PFSK-1 (cell line): ENCODE results near the gene SLC6A12.

Experiments used
- FOXP2 ChIP-seq: optimal IDR thresholded peaks from 2 replicates; pipeline ENCODE3; 2011; ENCODE audit warnings: borderline replicate concordance, control low read depth, inconsistent platforms; ENCODE audit not compliant: insufficient read depth; ENCODE audit errors: extremely low read length, extremely low read depth
- POLR2AphosphoS5 ChIP-seq: IDR thresholded peaks from 2 replicates; pipeline ENCODE4 v1.6.1; 2012; ENCODE audit warnings: low read depth, mild to moderate bottlenecking, control low read depth, low read length, moderate library complexity
- REST ChIP-seq, 2 experiments: IDR thresholded peaks; 2 replicates each; pipeline versions ENCODE4 v1.6.1 to v1.8.0; 2011 to 2012; ENCODE audit warnings: low read depth in 2 of 2, low read length in 2 of 2, control low read depth in 1 of 2, inconsistent platforms in 1 of 2, mild to moderate bottlenecking in 1 of 2, moderate library complexity in 1 of 2; ENCODE audit not compliant: insufficient read depth in 1 of 2
- SIN3A ChIP-seq: IDR thresholded peaks from 2 replicates; pipeline ENCODE4 v1.6.1; 2012; ENCODE audit warnings: mild to moderate bottlenecking, low read length, moderate library complexity, borderline replicate concordance; ENCODE audit not compliant: insufficient read depth
- TAF1 ChIP-seq: IDR thresholded peaks from 2 replicates; pipeline ENCODE4 v1.6.1; 2012; ENCODE audit warnings: low read length, control low read depth, borderline replicate concordance; ENCODE audit not compliant: insufficient read depth

SLC6A12 gene

GRCh38 chr12:203074-203461 lies 10.9 kb downstream of the SLC6A12 start:
- no peak for TF ChIP-seq POLR2AphosphoS5
- TF ChIP-seq SIN3A, result no peak
- no peak for TF ChIP-seq FOXP2
- no peak for TF ChIP-seq REST (IDR thresholded peaks at IDR 0.05; ENCODE audit: insufficient read depth in 1 of 2, low read depth in 2 of 2, low read length in 2 of 2)
- no peak for TF ChIP-seq TAF1

GRCh38 chr12:202081-202731 lies 11.8 kb downstream of the SLC6A12 start:
- TF ChIP-seq POLR2AphosphoS5 (no peak), REST (IDR thresholded peaks at IDR 0.05; ENCODE audit: insufficient read depth in 1 of 2, low read depth in 2 of 2, low read length in 2 of 2) (no peak), TAF1 (no peak), SIN3A (no peak), FOXP2 (no peak)

GRCh38 chr12:201361-201760 lies 12.6 kb downstream of the SLC6A12 start:
- peak in 1 of 2 experiments; percentile 21; a peak in 1 of 4 replicates for TF ChIP-seq REST (IDR thresholded peaks at IDR 0.05; ENCODE audit: insufficient read depth in 1 of 2, low read depth in 2 of 2, low read length in 2 of 2)
- TF ChIP-seq TAF1, result no peak
- TF ChIP-seq FOXP2, result no peak
- no peak for TF ChIP-seq POLR2AphosphoS5
- no peak for TF ChIP-seq SIN3A

- TF ChIP-seq FOXP2 (no peak), REST (IDR thresholded peaks at IDR 0.05; ENCODE audit: insufficient read depth in 1 of 2, low read depth in 2 of 2, low read length in 2 of 2) (no peak), TAF1 (no peak), POLR2AphosphoS5 (no peak), SIN3A (no peak)
These were observed 15.3 kb downstream of the SLC6A12 start for GRCh38 chr12:198705-199104.
